Loucy (cell line): Measurements from ENCODE around the gene MAN1A2.

Experiments
- EZH2phosphoT487 ChIP-seq: fragments of 200-600 bp; IDR thresholded peaks from 2 replicates; pipeline ENCODE4 v1.6.1; 2018; ENCODE audit warnings: antibody characterized with exemption, mild to moderate bottlenecking, moderate library complexity, borderline replicate concordance
- TF ChIP-seq, protein P1 (sequence below): fragments of 200-600 bp; sonication (generic); conservative IDR thresholded peaks from 2 replicates; pipeline ENCODE4 v1.5.1; 2014; ENCODE audit warnings: mild to moderate bottlenecking, antibody characterized with exemption, low read length

DNA sequence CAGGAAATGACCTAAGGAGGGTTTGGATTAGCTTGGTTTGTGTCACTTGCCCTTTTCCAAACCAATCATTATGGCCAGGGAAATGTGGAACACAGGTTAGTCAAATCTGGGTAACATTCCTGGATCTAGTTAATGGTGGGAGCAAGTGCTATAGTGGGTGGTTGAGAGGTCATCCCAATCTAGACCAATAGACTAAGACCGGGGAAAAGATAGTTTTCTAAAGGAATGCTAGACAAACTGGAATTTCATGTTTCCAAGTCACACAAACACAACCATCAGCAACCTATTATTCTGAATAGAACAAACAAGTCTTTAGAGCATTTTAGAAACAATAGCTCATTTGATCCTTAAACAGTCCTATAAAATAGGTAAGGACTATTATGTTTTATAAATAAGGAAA lies 4.3 kb upstream of the MAN1A2 start:
- TF ChIP-seq, protein P1, sequence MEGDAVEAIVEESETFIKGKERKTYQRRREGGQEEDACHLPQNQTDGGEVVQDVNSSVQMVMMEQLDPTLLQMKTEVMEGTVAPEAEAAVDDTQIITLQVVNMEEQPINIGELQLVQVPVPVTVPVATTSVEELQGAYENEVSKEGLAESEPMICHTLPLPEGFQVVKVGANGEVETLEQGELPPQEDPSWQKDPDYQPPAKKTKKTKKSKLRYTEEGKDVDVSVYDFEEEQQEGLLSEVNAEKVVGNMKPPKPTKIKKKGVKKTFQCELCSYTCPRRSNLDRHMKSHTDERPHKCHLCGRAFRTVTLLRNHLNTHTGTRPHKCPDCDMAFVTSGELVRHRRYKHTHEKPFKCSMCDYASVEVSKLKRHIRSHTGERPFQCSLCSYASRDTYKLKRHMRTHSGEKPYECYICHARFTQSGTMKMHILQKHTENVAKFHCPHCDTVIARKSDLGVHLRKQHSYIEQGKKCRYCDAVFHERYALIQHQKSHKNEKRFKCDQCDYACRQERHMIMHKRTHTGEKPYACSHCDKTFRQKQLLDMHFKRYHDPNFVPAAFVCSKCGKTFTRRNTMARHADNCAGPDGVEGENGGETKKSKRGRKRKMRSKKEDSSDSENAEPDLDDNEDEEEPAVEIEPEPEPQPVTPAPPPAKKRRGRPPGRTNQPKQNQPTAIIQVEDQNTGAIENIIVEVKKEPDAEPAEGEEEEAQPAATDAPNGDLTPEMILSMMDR = no peak
- TF ChIP-seq EZH2phosphoT487 = no peak
